ENCODE data around the gene WHRN. TPM values are rescaled to one million over a fixed set of nuclear protein-coding genes. Genes with fewer than 3 reads are reported as not detected.
A peak's percentile ranks its signal among the peaks of the same experiment; 100 is the strongest.

Gene WHRN
- total RNA-seq, 2 experiments from 2014 or later = 19.9 to 20.5 TPM

DNA sequence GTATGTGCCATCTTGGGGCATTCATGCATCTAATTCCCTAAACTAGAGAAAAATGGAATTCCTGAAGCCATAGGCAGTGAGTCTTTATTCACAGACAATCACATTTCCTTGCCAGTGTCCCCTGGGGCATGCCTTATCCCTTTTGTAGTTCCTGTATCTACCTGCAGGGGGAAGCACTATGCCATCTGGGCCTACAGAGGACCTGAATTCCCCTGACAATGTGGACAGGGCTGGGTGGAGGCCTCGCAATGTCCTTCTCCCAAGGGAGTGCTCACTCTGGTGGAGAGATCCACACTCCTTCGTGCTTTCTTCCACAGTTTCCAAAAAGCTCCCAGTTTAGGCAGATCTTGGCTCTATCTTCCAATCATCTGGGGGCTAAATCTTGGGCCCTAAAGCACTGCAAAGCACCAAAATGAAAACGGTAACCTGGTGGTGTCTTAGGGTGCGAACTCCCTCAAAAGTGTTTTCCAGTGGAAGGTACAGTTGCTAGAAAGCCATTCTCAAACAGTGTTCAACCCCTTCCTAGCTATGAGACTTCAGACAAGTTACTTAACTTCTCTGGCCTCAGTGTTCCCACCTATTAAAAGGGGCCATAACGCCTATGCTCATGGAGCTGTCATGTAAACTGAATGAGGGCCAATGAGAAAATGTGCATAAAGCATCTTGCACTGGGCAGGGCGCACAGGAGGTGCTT is 17.5 kb downstream of the WHRN start:
- ATAC-seq (ENCODE audit: poor library complexity) = peak; percentile 90
- H3K4me1 ChIP-seq (ENCODE audit: insufficient read depth, low read length) = peaks cover 22% of the 10 kb centered on the region
- no peaks in the 10 kb centered on the region for H3K27me3 Mint-ChIP-seq
- no peaks in the 10 kb centered on the region for H3K9me3 ChIP-seq (ENCODE audit: control insufficient read depth in 1 of 2, insufficient read depth in 1 of 2, low read length in 2 of 2)
- H3K36me3 Mint-ChIP-seq (ENCODE audit: low read depth) = no peaks in the 10 kb centered on the region
- ChIA-PET POLR2A (interaction anchor here (0.9 kb wide), 1 partner anchor 104 kb away, joined by 4 read pairs; no protein-coding TSS in a partner anchor), CTCF (interaction anchor here (0.9 to 2.2 kb wide), 9 partner anchors 10 to 166 kb away, joined by 3 to 8 read pairs (median 4); no protein-coding TSS in a partner anchor)
- TF ChIP-seq, protein P1, sequence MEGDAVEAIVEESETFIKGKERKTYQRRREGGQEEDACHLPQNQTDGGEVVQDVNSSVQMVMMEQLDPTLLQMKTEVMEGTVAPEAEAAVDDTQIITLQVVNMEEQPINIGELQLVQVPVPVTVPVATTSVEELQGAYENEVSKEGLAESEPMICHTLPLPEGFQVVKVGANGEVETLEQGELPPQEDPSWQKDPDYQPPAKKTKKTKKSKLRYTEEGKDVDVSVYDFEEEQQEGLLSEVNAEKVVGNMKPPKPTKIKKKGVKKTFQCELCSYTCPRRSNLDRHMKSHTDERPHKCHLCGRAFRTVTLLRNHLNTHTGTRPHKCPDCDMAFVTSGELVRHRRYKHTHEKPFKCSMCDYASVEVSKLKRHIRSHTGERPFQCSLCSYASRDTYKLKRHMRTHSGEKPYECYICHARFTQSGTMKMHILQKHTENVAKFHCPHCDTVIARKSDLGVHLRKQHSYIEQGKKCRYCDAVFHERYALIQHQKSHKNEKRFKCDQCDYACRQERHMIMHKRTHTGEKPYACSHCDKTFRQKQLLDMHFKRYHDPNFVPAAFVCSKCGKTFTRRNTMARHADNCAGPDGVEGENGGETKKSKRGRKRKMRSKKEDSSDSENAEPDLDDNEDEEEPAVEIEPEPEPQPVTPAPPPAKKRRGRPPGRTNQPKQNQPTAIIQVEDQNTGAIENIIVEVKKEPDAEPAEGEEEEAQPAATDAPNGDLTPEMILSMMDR (IDR thresholded peaks at IDR 0.05) = peak; percentile 85
- intact Hi-C loops (cut with DNase I, micrococcal nuclease) = loop anchor here (1.0 to 5.0 kb wide), 4 partner anchors 20 to 527 kb away; no protein-coding TSS in a partner anchor
- peak; percentile 32 to 86 (median 48) for DNase-seq
- H3K36me3 ChIP-seq (ENCODE audit: insufficient read depth, low read length) = no peaks in the 10 kb centered on the region
- no peak overlapping the region for H3K27ac ChIP-seq (ENCODE audit: low read depth in 1 of 2, low read length in 2 of 2)
- H3K4me1 Mint-ChIP-seq (ENCODE audit: low read depth) = peaks cover 11% of the 10 kb centered on the region
- no peak overlapping the region for H3K4me3 Mint-ChIP-seq
- H3K27ac Mint-ChIP-seq = no peak overlapping the region
- no peak overlapping the region for H3K4me3 ChIP-seq (ENCODE audit: low read length)
- H3K9me3 Mint-ChIP-seq = no peaks in the 10 kb centered on the region
- no peaks in the 10 kb centered on the region for H3K27me3 ChIP-seq (ENCODE audit: control insufficient read depth in 1 of 2, insufficient read depth in 2 of 2, low read length in 2 of 2)

DNA sequence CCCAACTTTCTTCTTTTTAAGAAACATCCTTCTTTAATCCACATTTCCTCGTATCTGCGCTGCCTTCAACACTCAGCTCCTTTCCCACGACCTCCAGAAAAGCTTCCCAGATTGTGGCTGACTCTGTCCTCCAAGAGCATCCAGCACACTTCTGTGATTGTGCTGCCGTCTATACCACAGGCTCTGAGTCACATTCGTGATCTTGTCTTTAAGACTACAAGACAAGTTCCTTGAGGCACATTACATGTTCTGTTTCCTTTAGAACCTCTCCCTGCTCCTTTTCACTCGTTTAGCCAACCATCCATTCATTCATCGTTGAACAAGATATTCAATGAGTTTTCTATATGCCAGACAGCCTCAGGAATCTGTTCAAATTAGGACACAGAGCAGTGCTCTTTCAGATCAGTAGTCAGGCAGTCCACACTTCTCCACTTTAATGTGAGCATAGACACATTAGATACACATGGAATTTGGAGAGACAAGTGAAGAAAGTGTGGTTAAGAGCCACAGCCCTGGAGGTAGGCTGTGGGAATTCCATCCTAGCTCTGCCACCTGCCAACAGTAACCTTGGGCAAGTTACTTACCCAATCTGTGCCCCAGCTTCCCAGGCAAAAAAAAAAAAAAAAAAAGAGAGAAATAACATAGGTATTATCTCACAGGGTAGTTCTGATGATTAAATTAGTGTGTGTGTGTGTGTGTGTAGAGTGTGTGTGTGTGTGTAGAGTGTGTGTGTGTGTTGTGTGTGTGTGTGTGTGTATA is 18.9 kb downstream of the WHRN start:
- no peaks in the 10 kb centered on the region for H3K27me3 ChIP-seq (ENCODE audit: control insufficient read depth in 1 of 2, insufficient read depth in 2 of 2, low read length in 2 of 2)
- no peak for DNase-seq
- ATAC-seq (ENCODE audit: poor library complexity) = no peak
- Mint-ChIP-seq H3K27me3 (no peaks in the 10 kb centered on the region), H3K27ac (no peak overlapping the region), H3K36me3 (ENCODE audit: low read depth) (no peaks in the 10 kb centered on the region), H3K4me1 (ENCODE audit: low read depth) (peaks cover 11% of the 10 kb centered on the region), H3K9me3 (no peaks in the 10 kb centered on the region), H3K4me3 (no peak overlapping the region)
- peaks cover 23% of the 10 kb centered on the region for H3K4me1 ChIP-seq (ENCODE audit: insufficient read depth, low read length)
- H3K9me3 ChIP-seq (ENCODE audit: control insufficient read depth in 1 of 2, insufficient read depth in 1 of 2, low read length in 2 of 2) = no peaks in the 10 kb centered on the region
- no peak overlapping the region for H3K27ac ChIP-seq (ENCODE audit: low read depth in 1 of 2, low read length in 2 of 2)
- intact Hi-C loops (cut with DNase I, micrococcal nuclease) = loop anchor here (5.0 kb wide), 1 partner anchor 79 kb away; no protein-coding TSS in a partner anchor
- ChIA-PET CTCF (interaction anchor here (0.9 to 2.3 kb wide), 8 partner anchors 21 to 176 kb away, joined by 3 to 8 read pairs (median 6); no protein-coding TSS in a partner anchor), POLR2A (interaction anchor here (0.6 kb wide), 1 partner anchor 18 kb away, joined by 4 read pairs; no protein-coding TSS in a partner anchor)
- no peak overlapping the region for H3K4me3 ChIP-seq (ENCODE audit: low read length)
- H3K36me3 ChIP-seq (ENCODE audit: insufficient read depth, low read length) = no peaks in the 10 kb centered on the region
- TF ChIP-seq, protein P1 (IDR thresholded peaks at IDR 0.05) = no peak

DNA sequence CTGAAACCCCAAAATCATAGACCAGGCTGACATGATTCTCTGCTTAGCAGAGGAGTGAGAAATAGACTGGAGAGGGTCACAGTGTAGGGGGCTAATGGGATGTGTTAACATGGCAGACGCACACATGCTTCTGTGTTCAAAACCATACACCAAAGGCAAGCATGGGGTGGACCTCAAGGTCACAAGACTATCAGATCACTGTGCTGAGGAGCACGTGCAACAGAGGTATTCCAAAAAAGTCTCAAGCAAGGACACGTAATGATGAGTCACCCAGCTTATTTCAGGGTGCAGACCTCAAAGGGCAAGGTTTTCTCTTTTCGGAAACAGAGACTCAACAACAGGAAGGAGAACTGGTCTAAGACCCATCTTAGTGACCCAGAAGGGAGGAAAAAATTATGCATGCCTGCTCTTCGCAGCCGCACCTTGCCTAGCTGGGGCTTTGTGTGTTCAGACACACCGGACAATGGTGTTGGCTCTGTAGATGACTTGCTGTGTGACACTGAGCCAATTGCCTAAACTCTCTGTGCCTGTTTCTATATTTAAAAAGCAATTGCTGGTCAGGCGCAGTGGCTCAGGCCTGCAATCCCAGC is 20.3 kb downstream of the WHRN start:
- peaks cover 27% of the 10 kb centered on the region for H3K4me1 ChIP-seq (ENCODE audit: insufficient read depth, low read length)
- H3K27me3 ChIP-seq (ENCODE audit: control insufficient read depth in 1 of 2, insufficient read depth in 2 of 2, low read length in 2 of 2) = no peaks in the 10 kb centered on the region
- Mint-ChIP-seq H3K36me3 (ENCODE audit: low read depth) (no peaks in the 10 kb centered on the region), H3K27ac (peak overlapping the region; percentile 27), H3K4me1 (ENCODE audit: low read depth) (peaks cover 11% of the 10 kb centered on the region), H3K9me3 (no peaks in the 10 kb centered on the region), H3K4me3 (no peak overlapping the region), H3K27me3 (no peaks in the 10 kb centered on the region)
- no peaks in the 10 kb centered on the region for H3K36me3 ChIP-seq (ENCODE audit: insufficient read depth, low read length)
- no peak overlapping the region for H3K4me3 ChIP-seq (ENCODE audit: low read length)
- intact Hi-C loops (cut with DNase I, micrococcal nuclease) = loop anchor here (5.0 kb wide), 1 partner anchor 78 kb away; no protein-coding TSS in a partner anchor
- CTCF ChIA-PET = interaction anchor here (1.2 to 2.3 kb wide), 4 partner anchors 22 to 177 kb away, joined by 3 to 6 read pairs (median 6); no protein-coding TSS in a partner anchor
- H3K9me3 ChIP-seq (ENCODE audit: control insufficient read depth in 1 of 2, insufficient read depth in 1 of 2, low read length in 2 of 2) = no peaks in the 10 kb centered on the region
- ATAC-seq (ENCODE audit: poor library complexity) = peak; percentile 49
- POLR2A ChIA-PET = no interaction called here
- TF ChIP-seq, protein P1 (IDR thresholded peaks at IDR 0.05) = no peak
- DNase-seq = peak in 9 of 14 experiments; percentile 7 to 77 (median 25)
- H3K27ac ChIP-seq (ENCODE audit: low read depth in 1 of 2, low read length in 2 of 2) = no peak overlapping the region
